ENCODE measurements around the gene GNPDA1. TPM values are rescaled to one million over a fixed set of nuclear protein-coding genes. Genes with fewer than 3 reads are reported as not detected.

GNPDA1 gene
- total and polyA plus RNA-seq, 2 of the 8 experiments (the other 6 are each of a cell fraction or from before 2014, with no cell fraction given): 33.0 to 94.3 TPM

- TF ChIP-seq HDAC6 (IDR thresholded peaks at IDR 0.05; ENCODE audit: low read depth, low read length) (no peak), JUND (IDR thresholded peaks at IDR 0.05; ENCODE audit: low read length) (no peak), NRF1 (IDR thresholded peaks at IDR 0.05; ENCODE audit: low read depth, low read length) (no peak), CEBPB (IDR thresholded peaks at IDR 0.05; ENCODE audit: low read depth, low read length) (no peak), RXRA (IDR thresholded peaks at IDR 0.05; ENCODE audit: insufficient read depth, low read depth, low read length) (no peak), SIRT6 (IDR thresholded peaks at IDR 0.05; ENCODE audit: low read length) (no peak), PHF8 (conservative IDR thresholded peaks at IDR 0.05; ENCODE audit: low read depth, low read length) (no peak), RNF2 (IDR thresholded peaks at IDR 0.05; ENCODE audit: borderline replicate concordance, low read depth, low read length, missing control alignments, poor library complexity, severe bottlenecking) (no peak), BCL11A (IDR thresholded peaks at IDR 0.05; ENCODE audit: low read depth in 2 of 2, low read length in 2 of 2) (no peak), POLR2AphosphoS5 (IDR thresholded peaks at IDR 0.05; ENCODE audit: low read depth, low read length) (no peak), RBBP5 (IDR thresholded peaks at IDR 0.05; ENCODE audit: borderline replicate concordance, low read depth, low read length) (no peak), MAFK (IDR thresholded peaks at IDR 0.05; ENCODE audit: low read depth, low read length) (no peak), HDAC2 (IDR thresholded peaks at IDR 0.05; ENCODE audit: borderline replicate concordance in 1 of 2, low read depth in 2 of 2, low read length in 2 of 2) (no peak), E2F6 (IDR thresholded peaks at IDR 0.05) (peak; percentile 62), TAF1 (IDR thresholded peaks at IDR 0.05; ENCODE audit: low read depth, low read length) (no peak), TEAD4 (IDR thresholded peaks at IDR 0.05; ENCODE audit: low read depth, low read length) (peak; percentile 80), ZNF274 (IDR thresholded peaks at IDR 0.05; ENCODE audit: borderline replicate concordance, extremely low read depth, low read length) (no peak)
- TF ChIP-seq, protein P1, sequence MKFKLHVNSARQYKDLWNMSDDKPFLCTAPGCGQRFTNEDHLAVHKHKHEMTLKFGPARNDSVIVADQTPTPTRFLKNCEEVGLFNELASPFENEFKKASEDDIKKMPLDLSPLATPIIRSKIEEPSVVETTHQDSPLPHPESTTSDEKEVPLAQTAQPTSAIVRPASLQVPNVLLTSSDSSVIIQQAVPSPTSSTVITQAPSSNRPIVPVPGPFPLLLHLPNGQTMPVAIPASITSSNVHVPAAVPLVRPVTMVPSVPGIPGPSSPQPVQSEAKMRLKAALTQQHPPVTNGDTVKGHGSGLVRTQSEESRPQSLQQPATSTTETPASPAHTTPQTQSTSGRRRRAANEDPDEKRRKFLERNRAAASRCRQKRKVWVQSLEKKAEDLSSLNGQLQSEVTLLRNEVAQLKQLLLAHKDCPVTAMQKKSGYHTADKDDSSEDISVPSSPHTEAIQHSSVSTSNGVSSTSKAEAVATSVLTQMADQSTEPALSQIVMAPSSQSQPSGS (IDR thresholded peaks at IDR 0.05; ENCODE audit: low read length): no peak
- TF ChIP-seq, protein P2, sequence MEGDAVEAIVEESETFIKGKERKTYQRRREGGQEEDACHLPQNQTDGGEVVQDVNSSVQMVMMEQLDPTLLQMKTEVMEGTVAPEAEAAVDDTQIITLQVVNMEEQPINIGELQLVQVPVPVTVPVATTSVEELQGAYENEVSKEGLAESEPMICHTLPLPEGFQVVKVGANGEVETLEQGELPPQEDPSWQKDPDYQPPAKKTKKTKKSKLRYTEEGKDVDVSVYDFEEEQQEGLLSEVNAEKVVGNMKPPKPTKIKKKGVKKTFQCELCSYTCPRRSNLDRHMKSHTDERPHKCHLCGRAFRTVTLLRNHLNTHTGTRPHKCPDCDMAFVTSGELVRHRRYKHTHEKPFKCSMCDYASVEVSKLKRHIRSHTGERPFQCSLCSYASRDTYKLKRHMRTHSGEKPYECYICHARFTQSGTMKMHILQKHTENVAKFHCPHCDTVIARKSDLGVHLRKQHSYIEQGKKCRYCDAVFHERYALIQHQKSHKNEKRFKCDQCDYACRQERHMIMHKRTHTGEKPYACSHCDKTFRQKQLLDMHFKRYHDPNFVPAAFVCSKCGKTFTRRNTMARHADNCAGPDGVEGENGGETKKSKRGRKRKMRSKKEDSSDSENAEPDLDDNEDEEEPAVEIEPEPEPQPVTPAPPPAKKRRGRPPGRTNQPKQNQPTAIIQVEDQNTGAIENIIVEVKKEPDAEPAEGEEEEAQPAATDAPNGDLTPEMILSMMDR (IDR thresholded peaks at IDR 0.05; ENCODE audit: control extremely low read depth in 1 of 3, insufficient read depth in 1 of 3, low read depth in 1 of 3, low read length in 3 of 3): peak in 2 of 3 experiments; percentile 51 to 59; a peak in 3 of 4 replicates
Measured at GRCh38 chr5:142048272-142048671, 35.4 kb upstream of the GNPDA1 start (continued).

Measured in H1 (cell line).